Measurements from ENCODE around the gene TFCP2L1.
A peak's percentile ranks its signal among the peaks of the same experiment; 100 is the strongest.

The TFCP2L1 gene

GRCh38 chr2:121212661-121213325 lies 72.2 kb downstream of the TFCP2L1 start:
- no peak for DNase-seq

GRCh38 chr2:121211689-121212151 lies 73.3 kb downstream of the TFCP2L1 start:
- no peak for DNase-seq

GRCh38 chr2:121211251-121211650 lies 73.8 kb downstream of the TFCP2L1 start:
- DNase-seq = no peak

- DNase-seq = no peak
Observed at GRCh38 chr2:121210691-121211090, 74.3 kb downstream of the TFCP2L1 start.

GRCh38 chr2:121209014-121209610 lies 75.9 kb downstream of the TFCP2L1 start:
- no peak for DNase-seq

- no peak for DNase-seq
Observed at GRCh38 chr2:121207494-121207893, 77.5 kb downstream of the TFCP2L1 start.

GRCh38 chr2:121205321-121205942 lies 79.6 kb downstream of the TFCP2L1 start:
- DNase-seq = no peak

- DNase-seq = no peak
Observed at GRCh38 chr2:121203591-121204249, 81.3 kb downstream of the TFCP2L1 start.

GRCh38 chr2:121202541-121203310 lies 82.3 kb downstream of the TFCP2L1 start:
- DNase-seq = peak; percentile 35

GRCh38 chr2:121201796-121202195 lies 83.2 kb downstream of the TFCP2L1 start:
- DNase-seq = no peak

GRCh38 chr2:121200419-121201315 lies 84.3 kb downstream of the TFCP2L1 start:
- no peak for DNase-seq

GRCh38 chr2:121200011-121200347 lies 85.0 kb downstream of the TFCP2L1 start:
- DNase-seq = no peak

GRCh38 chr2:121199281-121200010 lies 85.6 kb downstream of the TFCP2L1 start:
- DNase-seq = no peak

GRCh38 chr2:121197369-121198091 lies 87.5 kb downstream of the TFCP2L1 start:
- DNase-seq = no peak

GRCh38 chr2:121196849-121197155 lies 88.2 kb downstream of the TFCP2L1 start:
- DNase-seq = no peak

- DNase-seq = no peak
Observed at GRCh38 chr2:121196132-121196848, 88.7 kb downstream of the TFCP2L1 start.

GRCh38 chr2:121195036-121195435 lies 90.0 kb downstream of the TFCP2L1 start:
- DNase-seq = no peak

GRCh38 chr2:121194626-121195025 lies 90.4 kb downstream of the TFCP2L1 start:
- no peak for DNase-seq

GRCh38 chr2:121193185-121193584 lies 91.8 kb downstream of the TFCP2L1 start:
- DNase-seq = no peak

- no peak for DNase-seq
Observed at GRCh38 chr2:121192576-121192975, 92.4 kb downstream of the TFCP2L1 start.
